ENCODE results near the gene PARD3. TPM values are rescaled to one million over a fixed set of nuclear protein-coding genes. Genes with fewer than 3 reads are reported as not detected.

PARD3 gene
- polyA plus RNA-seq, 3 donors = 0.51 TPM; not detected in 2

DNA sequence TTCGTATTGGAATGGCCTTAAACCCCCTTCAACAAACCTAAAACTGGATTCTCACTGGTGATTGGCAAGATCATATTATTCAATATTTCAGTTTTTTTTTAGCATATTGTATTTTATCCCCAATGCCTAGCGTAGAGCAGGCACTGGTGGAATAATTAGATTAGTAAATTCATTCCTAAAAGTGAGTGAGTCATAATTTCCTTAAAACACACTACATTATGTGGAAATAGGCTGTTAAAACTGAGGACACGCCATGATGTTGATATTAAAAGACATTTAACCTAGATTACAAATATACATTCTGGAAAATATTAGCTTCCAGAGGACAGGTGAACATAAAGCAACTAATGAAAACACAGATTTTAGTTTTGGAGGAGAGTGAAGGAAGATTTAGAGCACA lies 463.9 kb downstream of the PARD3 start:
- Histone ChIP-seq H3K79me2 (ENCODE audit: insufficient read depth, low read length) (no peaks in the 10 kb centered on the region), H3K4me2 (replicated peaks; ENCODE audit: extremely low read depth, low read length, poor library complexity, severe bottlenecking) (no peak overlapping the region), H2AFZ (ENCODE audit: insufficient read depth, low read depth, low read length, poor library complexity, severe bottlenecking) (no peak overlapping the region), H3K4me1 (ENCODE audit: control insufficient read depth in 1 of 2, insufficient read depth in 2 of 2, low read length in 2 of 2) (no peaks in the 10 kb centered on the region), H3K9ac (ENCODE audit: insufficient read depth, low read length, poor library complexity, severe bottlenecking) (no peak overlapping the region), H3K36me3 (replicated peaks in 1 of 2; ENCODE audit: control insufficient read depth in 1 of 2, insufficient read depth in 2 of 2, low read length in 2 of 2) (no peaks in the 10 kb centered on the region), H3K9me3 (replicated peaks in 1 of 2; ENCODE audit: control insufficient read depth in 1 of 2, insufficient read depth in 1 of 2, low read length in 2 of 2) (peaks cover 0 to 3% of the 10 kb centered on the region in 2 donors), H3K4me3 (replicated peaks in 1 of 3; ENCODE audit: low read depth in 2 of 3, low read length in 3 of 3) (no peak overlapping the region), H3K27ac (ENCODE audit: low read depth in 1 of 2, low read length in 2 of 2) (no peak overlapping the region), H4K20me1 (ENCODE audit: insufficient read depth, low read length) (no peaks in the 10 kb centered on the region), H3K27me3 (ENCODE audit: control insufficient read depth in 2 of 2, insufficient read depth in 2 of 2, low read length in 2 of 2) (no peaks in the 10 kb centered on the region)
- Mint-ChIP-seq H3K4me3 (no peak overlapping the region), H3K36me3 (no peaks in the 10 kb centered on the region), H3K27ac (no peak overlapping the region), H3K4me1 (no peaks in the 10 kb centered on the region), H3K27me3 (ENCODE audit: low read depth in 3 of 3) (peaks cover 0 to 1% (median 0%) of the 10 kb centered on the region in 3 donors), H3K9me3 (peaks cover 5 to 14% (median 10%) of the 10 kb centered on the region in 7 donors)
- intact Hi-C loops (cut with micrococcal nuclease) = no loop called here
- no CpG with 5 or more reads among the region's 3 CpGs for WGBS (ENCODE audit: insufficient coverage)
- no peak for DNase-seq
- TF ChIP-seq CTCF (IDR thresholded peaks at IDR 0.05) = no peak

GRCh38 chr10:34348917-34349485 lies 466.1 kb downstream of the PARD3 start:
- Histone ChIP-seq H2AFZ (ENCODE audit: insufficient read depth, low read depth, low read length, poor library complexity, severe bottlenecking) (no peak overlapping the region), H3K36me3 (replicated peaks in 1 of 2; ENCODE audit: control insufficient read depth in 1 of 2, insufficient read depth in 2 of 2, low read length in 2 of 2) (no peaks in the 10 kb centered on the region), H3K9me3 (replicated peaks in 1 of 2; ENCODE audit: control insufficient read depth in 1 of 2, insufficient read depth in 1 of 2, low read length in 2 of 2) (peaks cover 0 to 3% of the 10 kb centered on the region in 2 donors), H3K4me1 (ENCODE audit: control insufficient read depth in 1 of 2, insufficient read depth in 2 of 2, low read length in 2 of 2) (no peaks in the 10 kb centered on the region), H3K27me3 (ENCODE audit: control insufficient read depth in 2 of 2, insufficient read depth in 2 of 2, low read length in 2 of 2) (no peaks in the 10 kb centered on the region), H3K4me3 (replicated peaks in 1 of 3; ENCODE audit: low read depth in 2 of 3, low read length in 3 of 3) (no peak overlapping the region), H3K27ac (ENCODE audit: low read depth in 1 of 2, low read length in 2 of 2) (no peak overlapping the region), H3K79me2 (ENCODE audit: insufficient read depth, low read length) (no peaks in the 10 kb centered on the region), H4K20me1 (ENCODE audit: insufficient read depth, low read length) (no peaks in the 10 kb centered on the region), H3K4me2 (replicated peaks; ENCODE audit: extremely low read depth, low read length, poor library complexity, severe bottlenecking) (no peak overlapping the region), H3K9ac (ENCODE audit: insufficient read depth, low read length, poor library complexity, severe bottlenecking) (no peak overlapping the region)
- peaks cover 0 to 3% (median 0%) of the 10 kb centered on the region in 3 donors for H3K27me3 Mint-ChIP-seq (ENCODE audit: low read depth in 3 of 3)
- H3K36me3 Mint-ChIP-seq = no peaks in the 10 kb centered on the region
- no peaks in the 10 kb centered on the region for H3K4me1 Mint-ChIP-seq
- peaks cover 0 to 12% (median 8%) of the 10 kb centered on the region in 7 donors for H3K9me3 Mint-ChIP-seq
- no peak for TF ChIP-seq CTCF (IDR thresholded peaks at IDR 0.05)
- intact Hi-C loops (cut with micrococcal nuclease) = no loop called here
- DNase-seq = no peak
- no peak overlapping the region for H3K4me3 Mint-ChIP-seq
- WGBS (ENCODE audit: insufficient coverage) = 67% methylated on average over 1 of the region's 7 CpGs
- no peak overlapping the region for H3K27ac Mint-ChIP-seq

Data from CD14-positive monocyte (primary cell).